Right cardiac atrium (tissue), 5 donors: Measurements from ENCODE around the gene GALNT4. TPM values are rescaled to one million over a fixed set of nuclear protein-coding genes. Genes with fewer than 3 reads are reported as not detected.

Experiments
- ATAC-seq, 2 donors: fragments of 200-7000 bp; cut with Tn5 transposase; one replicate each; pipeline versions ENCODE4 v1.8.0 to v1.9.1; 2020; ENCODE audit warnings: moderate library complexity in 2 of 2, mild to moderate bottlenecking in 1 of 2
- DNase-seq, 3 donors: peaks; one replicate each; pipeline ENCODE4 v3.0.0-alpha.2; 2020
- H3K27ac ChIP-seq: one replicate; pipeline ENCODE4 v1.5.1; 2013; ENCODE audit warnings: mild to moderate bottlenecking, low read length, control low read depth, moderate library complexity
- H3K27me3 ChIP-seq: one replicate; pipeline ENCODE4 v1.6.1; 2013; ENCODE audit not compliant: control insufficient read depth, insufficient read depth
- H3K4me1 ChIP-seq: one replicate; pipeline ENCODE4 v1.6.1; 2013; ENCODE audit warnings: low read length; ENCODE audit not compliant: control insufficient read depth, insufficient read depth
- H3K4me3 ChIP-seq: one replicate; pipeline ENCODE4 v1.5.1; 2013; ENCODE audit warnings: low read length, control low read depth
- H3K9me3 ChIP-seq: one replicate; pipeline ENCODE4 v1.6.1; 2013; ENCODE audit warnings: low read length; ENCODE audit not compliant: control insufficient read depth
- WGBS: extraction: QIAGEN DNeasy Blood & Tissue Kit; methylation state at CpG from one replicate; pipeline ENCODE4 v1.1.7; 2013; 5-methylcytosine and 5-hydroxymethylcytosine counted together
- intact Hi-C, 4 donors: fragments of 100-400 bp; cut with DNase I; formaldehyde crosslinking; loops; one replicate each; pipeline versions ENCODE4 v1.11.0 to v1.14.0; 2022 to 2023
- polyA plus RNA-seq: library from polyadenylated mRNA; stranded (reverse); fragments of 200-250 nt; gene quantifications from one replicate; pipeline ENCODE4 v1.2.3, GENCODE V29; 2013
- total RNA-seq, 4 donors: library from RNA; stranded (reverse); fragmentation: NEBNext Ultra II Directional; extraction: Animal tissue kit (Norgen Biotek cat#: 25700); gene quantifications; one replicate each; pipeline ENCODE4 v1.2.1, GENCODE V29; 2021
- donor health status: healthy with polysubstance abuse.
- donor health status: DM: no; HTN: yes; CAD: no.
- donor health status: DM: no; HTN: no; CAD: no.
- donor health status: DM: no; HTN: yes; CAD: no; lungs with severe emphysema.
- donor health status: DM: yes; HTN: yes; CAD: no.

Gene GALNT4
- total and polyA plus RNA-seq, 5 donors, result 2.5 to 5.2 (median 3.9) TPM

- DNase-seq, result no peak
- intact Hi-C loops, result no loop called here
- Histone ChIP-seq H3K27ac (no peak overlapping the region), H3K9me3 (no peaks in the 10 kb centered on the region), H3K27me3 (no peaks in the 10 kb centered on the region), H3K4me3 (no peak overlapping the region), H3K4me1 (no peaks in the 10 kb centered on the region)
- ATAC-seq, result no peak
- WGBS, result 92% methylated on average over 5 of the region's 5 CpGs
These were observed 30.8 kb downstream of the GALNT4 start for GRCh38 chr12:89493670-89494302.

GRCh38 chr12:89492883-89493282, 31.7 kb downstream of the GALNT4 start:
- Histone ChIP-seq H3K27me3 (no peaks in the 10 kb centered on the region), H3K27ac (no peak overlapping the region), H3K4me3 (no peak overlapping the region), H3K4me1 (no peaks in the 10 kb centered on the region), H3K9me3 (no peaks in the 10 kb centered on the region)
- intact Hi-C loops, result no loop called here
- DNase-seq, result no peak
- no peak for ATAC-seq
- 86% methylated on average over 5 of the region's 5 CpGs for WGBS

GRCh38 chr12:89490922-89491321, 33.7 kb downstream of the GALNT4 start:
- DNase-seq (no peak), ATAC-seq (no peak)
- intact Hi-C loops, result no loop called here
- H3K27me3 ChIP-seq, result no peaks in the 10 kb centered on the region
- 96% methylated on average over 1 of the region's 1 CpG for WGBS
- no peak overlapping the region for H3K27ac ChIP-seq
- no peak overlapping the region for H3K4me3 ChIP-seq
- H3K4me1 ChIP-seq, result no peaks in the 10 kb centered on the region
- no peaks in the 10 kb centered on the region for H3K9me3 ChIP-seq

- Histone ChIP-seq H3K27me3 (no peaks in the 10 kb centered on the region), H3K4me1 (no peaks in the 10 kb centered on the region), H3K27ac (no peak overlapping the region), H3K4me3 (no peak overlapping the region), H3K9me3 (no peaks in the 10 kb centered on the region)
- WGBS, result 93% methylated on average over 2 of the region's 2 CpGs
- ATAC-seq, result no peak
- no peak for DNase-seq
- intact Hi-C loops, result no loop called here
These were observed 38.3 kb downstream of the GALNT4 start for GRCh38 chr12:89486264-89486663.

- no peak for ATAC-seq
- H3K4me1 ChIP-seq, result no peaks in the 10 kb centered on the region
- 88% methylated on average over 1 of the region's 1 CpG for WGBS
- H3K4me3 ChIP-seq, result no peak overlapping the region
- H3K27me3 ChIP-seq, result no peaks in the 10 kb centered on the region
- no peak for DNase-seq
- no peaks in the 10 kb centered on the region for H3K9me3 ChIP-seq
- no peak overlapping the region for H3K27ac ChIP-seq
- intact Hi-C loops, result loop anchor here in 1 of 4 donors (5.0 kb wide), 1 partner anchor 38 kb away; the partner anchor contains the start of gene GALNT4
These were observed 40.1 kb downstream of the GALNT4 start for GRCh38 chr12:89484470-89484869.

- Histone ChIP-seq H3K9me3 (no peaks in the 10 kb centered on the region), H3K27me3 (no peaks in the 10 kb centered on the region), H3K4me1 (no peaks in the 10 kb centered on the region), H3K4me3 (no peak overlapping the region), H3K27ac (no peak overlapping the region)
- ATAC-seq, result peak; percentile 77 to 82
- 60% methylated on average over 2 of the region's 2 CpGs for WGBS
- no peak for DNase-seq
- intact Hi-C loops, result loop anchor here in 1 of 4 donors (5.0 kb wide), 1 partner anchor 41 kb away; the partner anchor contains the start of gene GALNT4
These were observed 43.2 kb downstream of the GALNT4 start for GRCh38 chr12:89481213-89481914.

GRCh38 chr12:89479982-89480381, 44.6 kb downstream of the GALNT4 start:
- no peaks in the 10 kb centered on the region for H3K9me3 ChIP-seq
- ATAC-seq, result no peak
- no peak overlapping the region for H3K4me3 ChIP-seq
- no peaks in the 10 kb centered on the region for H3K27me3 ChIP-seq
- H3K27ac ChIP-seq, result no peak overlapping the region
- WGBS, result 93% methylated on average over 3 of the region's 3 CpGs
- no peaks in the 10 kb centered on the region for H3K4me1 ChIP-seq
- no peak for DNase-seq
- intact Hi-C loops, result loop anchor here in 1 of 4 donors (5.0 kb wide), 1 partner anchor 42 kb away; the partner anchor contains the start of gene GALNT4

GRCh38 chr12:89477633-89478279, 46.8 kb downstream of the GALNT4 start:
- DNase-seq, result no peak
- ATAC-seq, result no peak
- intact Hi-C loops, result no loop called here
- Histone ChIP-seq H3K4me3 (no peak overlapping the region), H3K9me3 (no peaks in the 10 kb centered on the region), H3K27me3 (no peaks in the 10 kb centered on the region), H3K4me1 (no peaks in the 10 kb centered on the region), H3K27ac (no peak overlapping the region)
- 91% methylated on average over 8 of the region's 8 CpGs for WGBS

- Histone ChIP-seq H3K4me3 (no peak overlapping the region), H3K27me3 (no peaks in the 10 kb centered on the region), H3K9me3 (no peaks in the 10 kb centered on the region), H3K27ac (no peak overlapping the region), H3K4me1 (no peaks in the 10 kb centered on the region)
- intact Hi-C loops, result no loop called here
- 84% methylated on average over 4 of the region's 4 CpGs for WGBS
- DNase-seq (no peak), ATAC-seq (no peak)
These were observed 47.5 kb downstream of the GALNT4 start for GRCh38 chr12:89476904-89477595.

GRCh38 chr12:89476232-89476631, 48.4 kb downstream of the GALNT4 start:
- Histone ChIP-seq H3K27ac (no peak overlapping the region), H3K4me3 (no peak overlapping the region), H3K4me1 (no peaks in the 10 kb centered on the region), H3K27me3 (no peaks in the 10 kb centered on the region), H3K9me3 (no peaks in the 10 kb centered on the region)
- DNase-seq (no peak), ATAC-seq (no peak)
- WGBS, result 96% methylated on average over 3 of the region's 3 CpGs
- intact Hi-C loops, result no loop called here
